D721Med (cell line): Measurements from ENCODE around the gene DCP1B.

Source experiments
- DNase-seq: peaks from one replicate; pipeline ENCODE4 v3.0.0; 2011; ENCODE audit warnings: low spot score; ENCODE audit not compliant: insufficient read length
- FAIRE-seq: peaks from 2 replicates; lab custom pipeline; 2011; peaks lifted over from hg19 to GRCh38; lab: Jason Lieb, UNC
- CTCF ChIP-seq: IDR thresholded peaks from 2 replicates; pipeline ENCODE4 v1.5.1; 2012; ENCODE audit warnings: mild to moderate bottlenecking, control low read depth; ENCODE audit not compliant: insufficient read depth; ENCODE audit errors: missing control alignments

DCP1B gene

GRCh38 chr12:1929985-1930802, 74.1 kb downstream of the DCP1B start:
- FAIRE-seq, result no peak
- no peak for TF ChIP-seq CTCF
- no peak for DNase-seq

- no peak for TF ChIP-seq CTCF
- DNase-seq, result no peak
Observed at GRCh38 chr12:1929241-1929984, 74.8 kb downstream of the DCP1B start.

GRCh38 chr12:1928439-1929121, 75.7 kb downstream of the DCP1B start:
- FAIRE-seq, result no peak
- TF ChIP-seq CTCF, result no peak
- no peak for DNase-seq

More at GRCh38 chr12:1929241-1929984, 74.8 kb downstream of the DCP1B start:
- no peak for FAIRE-seq

GRCh38 chr12:1927751-1928351, 76.4 kb downstream of the DCP1B start:
- no peak for FAIRE-seq
- no peak for DNase-seq
- no peak for TF ChIP-seq CTCF

- FAIRE-seq (no peak), DNase-seq (no peak)
- no peak for TF ChIP-seq CTCF
Observed at GRCh38 chr12:1927051-1927680, 77.1 kb downstream of the DCP1B start.

- no peak for FAIRE-seq
- no peak for DNase-seq
- no peak for TF ChIP-seq CTCF
Observed at GRCh38 chr12:1926251-1926657, 78.0 kb downstream of the DCP1B start.
